HG02840 (cell line): ENCODE data around the gene TRPM8.

Experiments used
- ATAC-seq: cut with Tn5 transposase; IDR thresholded peaks from one replicate; pipeline ENCODE4 v1.9.1; 2021; ENCODE audit warnings: mild to moderate bottlenecking, moderate library complexity, moderate number of reproducible peaks; ENCODE audit not compliant: unreplicated experiment, low FRiP score

Gene TRPM8

DNA sequence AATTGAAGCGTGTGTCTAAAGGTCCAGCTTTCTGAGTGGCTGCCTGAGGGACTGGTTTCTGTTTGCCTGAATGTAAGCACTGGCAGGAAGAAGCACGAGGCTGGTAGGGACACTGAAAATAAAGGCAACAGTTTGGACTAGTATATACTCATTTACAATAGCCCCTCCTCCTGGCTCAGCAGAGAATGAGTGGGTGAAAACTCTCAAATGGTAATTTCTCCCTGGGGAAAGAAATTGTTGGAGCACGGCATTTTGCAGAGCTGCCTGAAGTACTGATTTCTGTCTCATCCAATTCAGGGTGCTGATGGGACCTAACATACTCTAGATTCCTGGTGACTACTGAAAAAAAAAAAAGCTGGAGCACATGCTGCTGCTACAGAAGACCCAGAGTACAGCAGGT, 116.0 kb downstream of the TRPM8 start:
- no peak for ATAC-seq

DNA sequence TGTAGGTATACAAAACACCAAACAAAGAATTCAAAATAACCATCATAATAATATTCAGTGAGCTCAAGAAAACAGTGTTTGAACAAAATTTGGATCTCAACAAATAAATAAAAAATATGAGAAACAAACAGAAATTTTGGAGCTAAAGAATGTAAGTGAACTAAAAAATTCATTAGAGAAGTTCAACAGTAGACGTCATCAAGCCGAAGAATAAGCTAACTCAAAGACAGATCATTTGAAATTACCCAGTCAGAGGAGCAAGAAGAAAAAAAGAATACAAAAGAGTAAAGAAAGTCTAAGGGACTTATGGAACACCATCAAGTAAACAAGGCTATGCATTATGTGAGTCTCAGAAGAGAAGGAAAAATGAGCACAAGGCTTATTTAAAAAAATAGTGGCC, 116.7 kb downstream of the TRPM8 start:
- ATAC-seq: no peak

DNA sequence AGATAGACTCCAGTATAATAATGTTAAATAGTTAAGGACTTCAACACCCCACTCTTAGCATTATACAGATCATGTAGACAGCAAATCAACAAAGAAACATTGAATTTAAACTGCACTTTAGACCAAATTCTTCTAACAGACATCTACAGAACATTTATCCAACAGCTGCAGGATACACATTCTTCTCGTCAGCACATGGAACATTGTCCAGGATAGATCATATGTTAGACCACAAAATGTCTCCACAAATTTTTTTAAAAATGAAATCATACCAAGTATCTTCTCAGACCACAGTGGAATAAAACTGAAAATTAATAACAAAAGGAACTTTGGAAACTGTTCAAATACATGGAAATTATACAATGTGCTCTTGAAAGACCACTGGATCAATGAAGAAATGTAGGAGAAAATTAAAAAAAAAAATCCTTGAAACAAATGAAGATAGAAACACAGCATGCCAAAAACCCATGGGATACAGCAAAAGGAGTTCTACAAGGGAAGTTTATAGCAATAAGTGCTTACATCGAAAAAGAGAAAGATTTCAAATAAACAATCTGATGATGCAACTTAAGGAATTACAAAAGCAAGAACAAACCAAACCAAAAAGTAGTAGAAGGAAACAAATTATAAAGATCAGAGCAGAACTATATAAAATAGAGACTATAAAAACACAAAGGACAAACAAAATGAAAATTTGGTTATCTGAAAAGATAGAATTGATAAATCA, 121.1 kb downstream of the TRPM8 start:
- no peak for ATAC-seq

DNA sequence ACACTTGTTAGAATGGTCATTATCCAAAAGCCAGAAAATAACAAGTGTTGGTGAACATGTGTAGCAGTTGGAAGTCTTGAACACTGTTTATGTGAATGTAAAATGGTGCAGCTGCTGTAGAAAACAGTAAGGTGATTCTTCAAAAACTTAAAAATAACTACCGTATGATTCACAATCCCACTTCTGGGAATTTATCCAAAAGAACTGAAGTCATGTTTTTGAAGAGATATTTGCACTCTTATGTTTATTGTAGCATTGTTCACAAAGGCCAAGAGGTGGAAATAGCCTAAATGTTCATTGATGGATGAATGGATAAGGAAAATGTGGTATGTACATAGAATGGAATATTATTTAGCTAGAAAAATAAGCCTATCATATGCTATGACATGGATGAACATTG, 127.0 kb downstream of the TRPM8 start:
- no peak for ATAC-seq

DNA sequence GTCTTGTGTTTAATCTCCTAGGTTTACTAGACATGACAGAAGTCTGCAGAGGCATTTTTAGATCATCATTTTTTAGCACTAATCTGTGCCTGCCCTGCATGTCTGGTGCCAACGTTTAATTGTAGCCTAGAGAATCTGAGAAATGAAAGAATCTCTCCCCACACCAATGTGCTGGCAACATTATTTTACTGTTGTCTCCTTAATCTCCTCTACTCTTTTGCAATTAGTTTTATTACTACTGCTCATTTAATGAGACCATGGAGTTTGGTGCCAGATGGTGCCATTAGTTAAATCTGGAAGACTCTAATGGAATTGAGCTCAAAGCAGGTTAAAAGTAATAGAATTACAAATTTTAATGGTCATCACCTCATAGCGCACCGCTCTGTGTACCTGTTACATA, 129.3 kb downstream of the TRPM8 start:
- no peak for ATAC-seq

DNA sequence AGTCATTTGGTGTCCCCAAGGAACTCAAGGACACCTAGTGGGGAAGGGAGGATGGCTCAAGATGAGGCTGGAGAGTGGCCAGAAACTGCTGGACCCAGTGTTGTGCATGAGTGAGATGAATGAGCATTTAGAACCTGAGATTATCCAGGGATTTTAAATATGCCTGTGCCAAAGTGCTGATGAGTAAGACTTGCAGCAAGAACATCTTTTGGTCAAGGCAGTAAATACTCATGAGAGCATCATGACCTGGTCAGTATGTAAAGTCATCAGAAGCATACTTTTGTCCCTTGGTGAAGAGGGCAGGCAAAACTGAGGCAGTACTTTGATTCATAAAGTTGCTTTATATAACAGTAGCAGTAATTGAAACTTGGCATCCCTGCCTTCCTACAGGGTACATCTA, 130.2 kb downstream of the TRPM8 start:
- no peak for ATAC-seq

DNA sequence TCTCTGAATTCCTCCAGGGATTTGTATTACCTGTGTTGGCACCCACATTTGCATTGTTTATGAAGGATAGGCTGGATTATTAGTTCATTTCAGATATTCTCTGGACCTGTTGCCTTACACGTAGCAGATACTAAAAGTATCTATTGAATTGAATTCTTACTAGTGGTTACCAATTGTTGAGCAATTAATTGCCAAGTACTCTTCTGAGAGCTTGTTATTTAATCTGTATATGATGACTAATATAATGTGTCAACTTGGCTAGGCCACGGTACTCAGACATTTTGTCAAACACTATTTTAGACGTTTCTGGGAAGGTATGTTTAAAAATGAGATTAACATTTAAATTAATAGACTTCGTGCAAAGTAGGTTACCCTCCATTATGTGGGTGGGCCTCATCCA, 130.9 kb downstream of the TRPM8 start:
- no peak for ATAC-seq

DNA sequence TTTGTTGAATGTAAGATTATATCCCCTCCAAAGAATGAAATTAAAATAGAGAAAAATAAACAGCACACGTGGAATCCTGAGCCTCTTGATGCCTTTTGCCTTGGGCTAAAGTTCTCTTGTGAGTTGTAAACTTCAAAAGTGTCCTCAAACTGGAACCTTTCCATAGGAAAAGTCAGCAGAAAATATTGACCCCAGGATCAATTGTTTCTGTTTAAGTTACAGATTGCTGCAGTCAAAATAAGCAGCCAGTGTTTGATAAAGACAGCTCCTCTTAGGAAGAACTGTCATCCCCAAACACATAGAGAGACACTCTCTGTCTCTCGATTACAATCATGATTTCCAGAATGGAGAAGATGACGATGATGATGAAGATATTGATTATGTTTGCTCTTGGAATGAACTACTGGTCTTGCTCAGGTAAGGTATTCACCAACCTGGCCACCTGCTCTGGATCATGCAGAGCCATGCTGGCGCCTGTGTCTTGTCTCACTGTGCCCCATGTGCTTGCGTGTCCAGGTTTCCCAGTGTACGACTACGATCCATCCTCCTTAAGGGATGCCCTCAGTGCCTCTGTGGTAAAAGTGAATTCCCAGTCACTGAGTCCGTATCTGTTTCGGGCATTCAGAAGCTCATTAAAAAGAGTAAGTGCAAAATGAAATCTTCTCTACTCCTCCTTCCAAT, 133.4 kb downstream of the TRPM8 start, which contains the start of gene SPP2:
Gene SPP2, plus strand, starts transcription at position 248 of the 681 bp plus-strand sequence. Its CDS starts 85 bp downstream, at position 333.
- no peak for ATAC-seq

DNA sequence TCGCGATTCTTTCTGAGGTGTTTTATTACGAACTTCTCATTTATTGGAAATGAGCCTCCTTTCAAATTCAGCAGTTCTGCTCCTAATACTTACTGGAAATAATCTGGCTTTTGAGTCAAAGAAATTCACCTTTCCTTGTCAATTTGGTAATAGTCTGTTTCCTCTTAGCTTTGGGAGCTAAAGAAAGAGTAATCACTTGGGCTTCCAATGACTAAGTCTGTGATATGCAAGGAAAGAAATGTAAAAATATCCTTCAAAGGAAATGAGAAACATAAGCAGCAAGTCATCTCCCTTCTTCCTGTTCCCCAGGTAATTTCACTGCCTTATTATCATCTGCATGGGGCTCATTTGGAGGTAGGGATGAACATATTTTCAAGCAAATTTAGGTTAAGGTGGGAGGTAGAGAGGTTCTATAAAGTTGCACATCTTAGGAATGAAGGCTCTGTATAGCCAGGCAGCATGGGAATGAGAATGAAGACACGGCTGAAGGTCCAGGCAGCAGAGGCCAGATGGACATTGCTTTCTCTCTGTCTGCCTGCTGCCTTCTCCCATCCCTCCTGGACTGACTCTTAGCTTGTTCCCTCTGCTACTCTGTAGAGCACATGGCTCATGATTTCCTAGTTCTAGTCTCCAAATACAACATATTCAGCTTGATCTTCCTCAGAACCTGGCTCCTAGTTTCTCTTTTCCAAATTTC, 134.3 kb downstream of the TRPM8 start:
- no peak for ATAC-seq

DNA sequence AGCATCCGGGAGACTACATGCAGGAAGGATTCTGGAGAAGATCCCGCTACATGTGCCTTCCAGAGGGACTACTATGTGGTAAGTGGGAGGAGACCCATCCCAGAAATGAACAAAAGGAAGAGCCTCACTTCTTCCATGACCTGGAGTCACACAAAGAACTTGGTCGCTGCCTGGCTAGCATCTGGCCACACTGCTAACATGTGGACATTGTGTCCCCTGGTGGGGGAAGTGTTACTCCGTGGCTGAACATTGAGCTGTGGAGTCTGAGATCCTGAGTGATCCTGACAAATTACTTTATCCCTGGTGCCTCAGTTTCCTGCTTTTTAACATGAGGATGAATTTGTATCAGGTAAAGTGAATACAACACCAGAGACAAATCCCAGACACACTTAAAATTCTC, 141.7 kb downstream of the TRPM8 start:
- ATAC-seq: no peak

DNA sequence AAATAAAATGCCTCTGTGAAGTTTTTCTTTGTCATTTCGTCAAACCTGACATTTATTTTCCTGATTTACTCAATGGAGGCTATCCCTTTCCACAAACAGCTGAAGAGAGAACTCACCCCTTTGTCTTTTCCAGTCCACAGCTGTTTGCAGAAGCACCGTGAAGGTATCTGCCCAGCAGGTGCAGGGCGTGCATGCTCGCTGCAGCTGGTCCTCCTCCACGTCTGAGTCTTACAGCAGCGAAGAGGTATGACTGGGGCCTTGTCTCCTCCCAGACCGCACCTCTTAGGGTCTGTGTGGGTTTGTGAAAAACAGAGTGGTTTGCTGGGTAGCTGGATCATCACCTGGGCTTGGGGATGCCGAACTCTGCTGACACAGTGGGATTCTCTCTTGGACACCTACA, 143.1 kb downstream of the TRPM8 start:
- no peak for ATAC-seq

DNA sequence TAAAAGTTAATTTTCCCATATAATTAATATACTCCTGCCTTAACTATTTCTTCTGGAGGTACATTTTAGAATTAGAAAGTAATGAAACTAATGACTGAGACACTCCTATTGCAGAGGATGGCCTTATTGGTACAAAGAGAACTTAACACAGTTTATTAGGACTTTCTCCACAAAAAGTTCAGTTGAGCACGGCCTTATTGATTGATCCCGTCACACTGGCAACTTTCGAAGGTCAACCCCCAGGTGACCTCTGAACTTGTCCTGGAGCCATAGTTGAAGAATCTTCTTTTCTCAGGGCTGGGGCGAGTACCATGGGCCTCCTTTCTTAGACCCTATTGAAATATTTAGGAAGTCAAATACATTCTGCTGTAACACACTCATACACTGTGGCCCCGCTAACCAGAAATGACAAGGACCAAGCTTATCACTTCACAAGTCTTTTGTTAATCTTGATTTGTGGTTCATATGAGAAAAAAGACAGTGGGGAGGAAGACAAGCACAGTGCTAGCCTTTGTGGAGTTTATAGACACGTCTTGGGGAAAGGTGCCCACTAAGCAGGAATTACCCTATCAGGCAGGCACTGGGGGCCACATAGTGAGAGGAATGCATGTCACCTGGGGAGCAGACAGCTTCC, 144.6 kb downstream of the TRPM8 start:
- no peak for ATAC-seq

DNA sequence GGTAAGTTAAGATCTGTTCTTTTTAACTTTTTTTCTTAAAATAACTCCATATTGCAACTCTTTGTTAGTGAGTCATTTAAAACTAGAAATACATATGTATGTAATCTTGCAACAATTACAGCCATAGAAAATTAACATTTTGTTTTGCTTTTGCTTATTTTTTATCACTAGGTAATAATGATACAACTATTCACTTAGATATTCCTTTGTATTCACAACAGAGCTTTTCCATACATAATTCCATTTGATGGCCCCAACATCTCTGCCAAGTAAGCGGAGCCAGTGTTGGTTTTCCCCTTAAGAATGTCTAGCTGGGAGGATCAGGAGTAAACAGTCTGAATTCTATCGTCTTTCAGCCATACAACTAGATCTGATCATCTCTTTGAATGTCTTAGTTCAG, 149.4 kb downstream of the TRPM8 start:
- no peak for ATAC-seq
